CD14-positive monocyte (primary cell): ENCODE data around the gene RCOR1. TPM values are rescaled to one million over a fixed set of nuclear protein-coding genes. Genes with fewer than 3 reads are reported as not detected.

ENCODE experiments used
- DNase-seq, 3 donors: peaks; one replicate each; pipeline ENCODE4 v3.0.0-alpha.2; 2011 to 2022
- H2AFZ ChIP-seq: 2 replicates; pipeline ENCODE4 v1.6.0; 2012; ENCODE audit warnings: mild to moderate bottlenecking, low read depth, low read length, inconsistent platforms; ENCODE audit not compliant: insufficient read depth, poor library complexity, severe bottlenecking
- H3K27ac ChIP-seq, 2 donors: 1 replicate in 1 of 2; 2 replicates in 1 of 2; pipeline ENCODE4 v1.5.1; 2012 to 2013; ENCODE audit warnings: low read length in 2 of 2, control low read depth in 1 of 2, inconsistent platforms in 1 of 2, low read depth in 1 of 2, mild to moderate bottlenecking in 1 of 2
- H3K27me3 ChIP-seq, 2 donors: one replicate each; pipeline versions ENCODE4 v1.6.0 to v1.6.1; 2011 to 2013; ENCODE audit warnings: low read length in 2 of 2; ENCODE audit not compliant: control insufficient read depth in 2 of 2, insufficient read depth in 2 of 2
- H3K36me3 ChIP-seq, 2 donors: replicated peaks in 1 of 2; 1 replicate in 1 of 2; 2 replicates in 1 of 2; pipeline versions ENCODE4 v1.5.1 to v1.6.1; 2012 to 2013; ENCODE audit warnings: low read length in 2 of 2, control low read depth in 1 of 2, inconsistent platforms in 1 of 2, mild to moderate bottlenecking in 1 of 2; ENCODE audit not compliant: insufficient read depth in 2 of 2, control insufficient read depth in 1 of 2
- H3K4me1 ChIP-seq, 2 donors: 1 replicate in 1 of 2; 2 replicates in 1 of 2; pipeline versions ENCODE4 v1.5.1 to v1.6.1; 2012 to 2013; ENCODE audit warnings: low read length in 2 of 2, control low read depth in 1 of 2, inconsistent platforms in 1 of 2, mild to moderate bottlenecking in 1 of 2, moderate library complexity in 1 of 2; ENCODE audit not compliant: insufficient read depth in 2 of 2, control insufficient read depth in 1 of 2
- H3K4me2 ChIP-seq: replicated peaks from 2 replicates; pipeline ENCODE3; 2012; ENCODE audit warnings: low read length, moderate library complexity, mild to moderate bottlenecking; ENCODE audit not compliant: poor library complexity, severe bottlenecking; ENCODE audit errors: extremely low read depth
- H3K4me3 ChIP-seq, 3 experiments: fragments of 200-600 bp in 1 of 3; sonication (generic) in 1 of 3; replicated peaks in 1 of 3; 1 replicate in 2 of 3; 2 replicates in 1 of 3; pipeline ENCODE4 v1.5.1; 2011 to 2013; ENCODE audit warnings: low read length in 3 of 3, mild to moderate bottlenecking in 3 of 3, control low read depth in 2 of 3, low read depth in 2 of 3, inconsistent platforms in 1 of 3, moderate library complexity in 1 of 3
- H3K79me2 ChIP-seq: 2 replicates; pipeline ENCODE4 v1.6.0; 2012; ENCODE audit warnings: mild to moderate bottlenecking, control low read depth, inconsistent platforms, low read length, moderate library complexity; ENCODE audit not compliant: insufficient read depth
- H3K9ac ChIP-seq: 2 replicates; pipeline ENCODE4 v1.6.0; 2017; ENCODE audit warnings: low read length, mild to moderate bottlenecking; ENCODE audit not compliant: insufficient read depth, poor library complexity, severe bottlenecking
- H3K9me3 ChIP-seq, 2 donors: replicated peaks in 1 of 2; 1 replicate in 1 of 2; 2 replicates in 1 of 2; pipeline versions ENCODE4 v1.5.1 to v1.6.1; 2012 to 2013; ENCODE audit warnings: low read length in 2 of 2, control low read depth in 1 of 2; ENCODE audit not compliant: control insufficient read depth in 1 of 2, insufficient read depth in 1 of 2
- H4K20me1 ChIP-seq: 2 replicates; pipeline ENCODE4 v1.6.0; 2012; ENCODE audit warnings: mild to moderate bottlenecking, low read length, control low read depth, moderate library complexity; ENCODE audit not compliant: insufficient read depth
- H3K27ac Mint-ChIP-seq, 7 donors: one replicate each; pipeline ENCODE4 v1.8.0; 2020; ENCODE audit warnings: mild to moderate bottlenecking in 7 of 7, mixed read lengths in 7 of 7, moderate library complexity in 6 of 7, inconsistent platforms in 2 of 7
- H3K27me3 Mint-ChIP-seq, 3 donors: one replicate each; pipeline ENCODE4 v1.8.0; 2021 to 2022; ENCODE audit warnings: low read depth in 3 of 3, mild to moderate bottlenecking in 3 of 3, mixed read lengths in 3 of 3, moderate library complexity in 3 of 3, inconsistent platforms in 1 of 3
- H3K36me3 Mint-ChIP-seq, 2 donors: one replicate each; pipeline ENCODE4 v1.8.0; 2020; ENCODE audit warnings: mixed read lengths in 2 of 2, inconsistent platforms in 1 of 2, mild to moderate bottlenecking in 1 of 2
- H3K4me1 Mint-ChIP-seq: one replicate; pipeline ENCODE4 v1.8.0; 2020; ENCODE audit warnings: mild to moderate bottlenecking, mixed read lengths
- H3K4me3 Mint-ChIP-seq, 2 donors: one replicate each; pipeline ENCODE4 v1.8.0; 2020; ENCODE audit warnings: mild to moderate bottlenecking in 2 of 2, mixed read lengths in 2 of 2, moderate library complexity in 1 of 2
- H3K9me3 Mint-ChIP-seq, 7 donors: one replicate each; pipeline ENCODE4 v1.8.0; 2020 to 2022; ENCODE audit warnings: mixed read lengths in 7 of 7, mild to moderate bottlenecking in 6 of 7, moderate library complexity in 6 of 7, inconsistent platforms in 2 of 7
- CTCF ChIP-seq: fragments of 200-600 bp; IDR thresholded peaks from one replicate; pipeline ENCODE4 v1.8.0; 2022; ENCODE audit warnings: antibody characterized with exemption, mild to moderate bottlenecking
- WGBS: methylation state at CpG from one replicate; pipeline ENCODE4 v1.1.5; 2013; ENCODE audit warnings: missing lambda C conversion rate; ENCODE audit not compliant: insufficient coverage; 5-methylcytosine and 5-hydroxymethylcytosine counted together
- intact Hi-C, 2 donors: fragments of 100-400 bp; cut with micrococcal nuclease; formaldehyde crosslinking; loops; one replicate each; pipeline versions ENCODE4 v1.15.0 to v1.15.1; 2023
- polyA plus RNA-seq, 3 donors: library from polyadenylated mRNA; depleted of rRNA in 1 of 3; unstranded in 2 of 3; stranded (reverse) in 1 of 3; fragments of 300-500 nt in 2 of 3; fragments of >200 nt in 1 of 3; fragmentation: Illumina TruSeq in 2 of 3; gene quantifications; 1 replicate in 2 of 3; 2 replicates in 1 of 3; pipeline ENCODE4 v1.2.3, GENCODE V29; 2012 to 2021

The RCOR1 gene
- polyA plus RNA-seq, 3 donors: 2.1 to 36.6 (median 2.3) TPM

DNA sequence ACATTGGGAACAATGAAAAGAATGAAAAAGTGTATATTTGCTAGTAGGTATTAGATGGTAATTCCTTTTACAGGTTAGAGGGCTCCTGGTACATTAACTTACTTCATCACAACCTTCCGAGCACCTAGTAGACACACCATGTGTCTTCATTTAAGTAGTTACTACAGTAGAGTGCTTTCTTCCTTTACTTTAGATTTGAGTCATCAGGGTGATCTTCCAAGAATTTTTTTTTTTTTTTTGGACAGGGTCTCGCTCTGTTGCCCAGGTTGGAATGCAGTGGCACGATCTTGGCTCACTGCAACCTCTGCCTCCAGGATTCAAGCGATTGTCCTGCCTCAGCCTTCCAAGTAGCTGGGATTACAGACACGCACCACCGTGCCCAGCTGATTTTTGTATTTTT, 105.1 kb downstream of the RCOR1 start:
- Histone ChIP-seq H3K4me1 (no peaks in the 10 kb centered on the region), H3K36me3 (peaks cover 13 to 37% of the 10 kb centered on the region in 2 donors), H3K9me3 (peaks cover 0 to under 1% of the 10 kb centered on the region in 2 donors), H3K27me3 (no peaks in the 10 kb centered on the region), H3K4me3 (no peak overlapping the region), H4K20me1 (peaks cover 98% of the 10 kb centered on the region), H2AFZ (no peak overlapping the region), H3K4me2 (no peak overlapping the region), H3K27ac (no peak overlapping the region), H3K9ac (no peak overlapping the region), H3K79me2 (peaks cover 97% of the 10 kb centered on the region)
- Mint-ChIP-seq H3K4me1 (peaks cover 12% of the 10 kb centered on the region), H3K4me3 (no peak overlapping the region), H3K9me3 (peaks cover 0 to 4% (median 2%) of the 10 kb centered on the region in 7 donors), H3K27ac (no peak overlapping the region), H3K36me3 (peaks cover 13 to 35% of the 10 kb centered on the region in 2 donors), H3K27me3 (peaks cover 0 to 1% (median 0%) of the 10 kb centered on the region in 3 donors)
- intact Hi-C loops: loop anchor here (5.0 to 10.0 kb wide), 2 partner anchors 220 to 597 kb away; no protein-coding TSS in a partner anchor
- no peak for TF ChIP-seq CTCF
- no peak for DNase-seq
- WGBS: 100% methylated on average over 3 of the region's 6 CpGs

GRCh38 chr14:102699416-102700110, 107.1 kb downstream of the RCOR1 start:
- Mint-ChIP-seq H3K4me1 (peaks cover 10% of the 10 kb centered on the region), H3K27me3 (no peaks in the 10 kb centered on the region), H3K36me3 (peaks cover 25 to 50% of the 10 kb centered on the region in 2 donors), H3K27ac (no peak overlapping the region), H3K9me3 (peaks cover 4 to 10% (median 6%) of the 10 kb centered on the region in 7 donors), H3K4me3 (no peak overlapping the region)
- no peaks in the 10 kb centered on the region for H3K4me1 ChIP-seq
- no peak overlapping the region for H3K27ac ChIP-seq
- intact Hi-C loops: loop anchor here (5.0 to 10.0 kb wide), 2 partner anchors 218 to 595 kb away; no protein-coding TSS in a partner anchor
- H3K27me3 ChIP-seq: no peaks in the 10 kb centered on the region
- no peak overlapping the region for H2AFZ ChIP-seq
- WGBS: no CpG with 5 or more reads among the region's 2 CpGs
- no peak overlapping the region for H3K4me2 ChIP-seq
- H3K4me3 ChIP-seq: no peak overlapping the region
- H3K9me3 ChIP-seq: peaks cover 0 to 6% of the 10 kb centered on the region in 2 donors
- H4K20me1 ChIP-seq: peaks cover 95% of the 10 kb centered on the region
- H3K79me2 ChIP-seq: peaks cover 92% of the 10 kb centered on the region
- TF ChIP-seq CTCF: no peak
- H3K36me3 ChIP-seq: peaks cover 24 to 56% of the 10 kb centered on the region in 2 donors
- no peak overlapping the region for H3K9ac ChIP-seq
- DNase-seq: no peak
